Panc1 (cell line): ENCODE results near the gene INPP5A. TPM values are rescaled to one million over a fixed set of nuclear protein-coding genes. Genes with fewer than 3 reads are reported as not detected.

Experiments
- ATAC-seq: fragments of 200-7000 bp; cut with Tn5 transposase; 2 replicates; pipeline ENCODE4 v1.9.1; 2020; ENCODE audit warnings: mild to moderate bottlenecking, moderate library complexity
- BruUV-seq: library from RNA; stranded (reverse); fragments of 400-500 nt; replicated peaks from 2 replicates; lab custom pipeline; 2021; lab: Mats Ljungman, UMichigan
- CTCF ChIA-PET: fragments of 300-600 bp; sonication (Branson Sonifier 250); formaldehyde crosslinking; loops from one replicate; lab custom pipeline; 2022; ENCODE audit warnings: antibody characterized with exemption; lab: Charles Lee
- POLR2A ChIA-PET: fragments of 300-600 bp; sonication (Branson Sonifier 250); formaldehyde crosslinking; loops from one replicate; lab custom pipeline; 2022; ENCODE audit warnings: antibody characterized with exemption; lab: Charles Lee
- DNase-seq: peaks from one replicate; pipeline ENCODE4 v3.0.0-alpha.2; 2010; ENCODE audit warnings: low read depth, low spot score
- H3K27ac ChIP-seq: 2 replicates; pipeline ENCODE4 v1.5.1; 2011; ENCODE audit warnings: mild to moderate bottlenecking, low read length, inconsistent platforms
- H3K27me3 ChIP-seq: fragments of 200-500 bp; sonication (Bioruptor generic); 2 replicates; pipeline ENCODE4 v1.6.0; 2014; ENCODE audit warnings: low read length, inconsistent platforms; ENCODE audit not compliant: control insufficient read depth, insufficient read depth
- H3K36me3 ChIP-seq: fragments of 200-500 bp; sonication (Bioruptor generic); 2 replicates; pipeline ENCODE4 v1.5.1; 2014; ENCODE audit warnings: inconsistent platforms, mild to moderate bottlenecking, low read length, moderate library complexity; ENCODE audit not compliant: control insufficient read depth, insufficient read depth
- H3K4me1 ChIP-seq: 2 replicates; pipeline ENCODE4 v1.5.1; 2011; ENCODE audit warnings: inconsistent platforms, mild to moderate bottlenecking, low read length, moderate library complexity; ENCODE audit not compliant: control insufficient read depth, insufficient read depth
- H3K4me3 ChIP-seq, 2 experiments: 2 replicates each; pipeline ENCODE4 v1.5.1; 2011 to 2012; ENCODE audit warnings: low read depth in 2 of 2, low read length in 2 of 2, mild to moderate bottlenecking in 2 of 2, inconsistent platforms in 1 of 2, moderate library complexity in 1 of 2
- H3K9me3 ChIP-seq: fragments of 200-500 bp; sonication (Bioruptor generic); 2 replicates; pipeline ENCODE4 v1.5.1; 2014; ENCODE audit warnings: low read depth, mild to moderate bottlenecking, inconsistent platforms, low read length, moderate library complexity; ENCODE audit not compliant: control insufficient read depth, insufficient read depth
- CTCF ChIP-seq: fragments of 450-650 bp; IDR thresholded peaks from 2 replicates; pipeline ENCODE4 v1.5.1; 2017; ENCODE audit warnings: mild to moderate bottlenecking
- POLR2AphosphoS5 ChIP-seq: IDR thresholded peaks from 2 replicates; pipeline ENCODE4 v1.6.1; 2012; ENCODE audit warnings: mild to moderate bottlenecking, low read depth, low read length, moderate library complexity
- REST ChIP-seq, 2 experiments: IDR thresholded peaks; 2 replicates each; pipeline ENCODE4 v1.6.1; 2011 to 2012; ENCODE audit warnings: low read depth in 2 of 2, control low read depth in 1 of 2, low read length in 1 of 2, mild to moderate bottlenecking in 1 of 2, moderate library complexity in 1 of 2; ENCODE audit not compliant: insufficient read depth in 1 of 2
- SIN3A ChIP-seq: IDR thresholded peaks from 2 replicates; pipeline ENCODE4 v1.6.1; 2012; ENCODE audit warnings: low read depth, mild to moderate bottlenecking, low read length, moderate library complexity, borderline replicate concordance; ENCODE audit not compliant: insufficient read depth
- TCF7L2 ChIP-seq: IDR thresholded peaks from 2 replicates; pipeline ENCODE4 v1.6.1; 2011; ENCODE audit warnings: mild to moderate bottlenecking, low read depth, low read length, inconsistent platforms
- in situ Hi-C: cut with HindIII; loops from 2 replicates; pipeline ENCODE4 v1.10.0; 2016; ENCODE audit warnings: low sequenced_read_pairs, low pct_unique_long_range_greater_than_20kb
- intact Hi-C: fragments of 100-400 bp; cut with micrococcal nuclease; formaldehyde crosslinking; loops from one replicate; pipeline ENCODE4 v1.10.0; 2022; ENCODE audit not compliant: unreplicated experiment
- total RNA-seq: library from RNA; stranded (reverse); gene quantifications from one replicate; pipeline ENCODE4 v1.2.1, GENCODE V29; 2021; ENCODE audit not compliant: unreplicated experiment

The INPP5A gene
- total RNA-seq, 1 experiment from 2014 or later, result 60.0 TPM

GRCh38 chr10:132636358-132636757 lies 98.8 kb downstream of the INPP5A start:
- Histone ChIP-seq H3K36me3 (no peaks in the 10 kb centered on the region), H3K27me3 (no peaks in the 10 kb centered on the region), H3K4me3 (no peak overlapping the region), H3K9me3 (no peaks in the 10 kb centered on the region), H3K27ac (no peak overlapping the region), H3K4me1 (peaks cover 10% of the 10 kb centered on the region)
- ChIA-PET POLR2A (no interaction called here), CTCF (no interaction called here)
- ATAC-seq (no peak), DNase-seq (no peak)
- intact Hi-C loops, result no loop called here
- in situ Hi-C loops, result no loop called here
- BruUV-seq, result no TSS peak
- TF ChIP-seq REST (IDR thresholded peaks at IDR 0.05; ENCODE audit: insufficient read depth in 1 of 2, low read depth in 2 of 2, low read length in 1 of 2) (no peak), TCF7L2 (no peak), CTCF (no peak), SIN3A (no peak), POLR2AphosphoS5 (no peak)

GRCh38 chr10:132637477-132638129 lies 100.0 kb downstream of the INPP5A start:
- DNase-seq (peak; percentile 56), ATAC-seq (peak; percentile 90)
- no peak for TF ChIP-seq SIN3A
- peak; percentile 87 for TF ChIP-seq CTCF
- Histone ChIP-seq H3K4me3 (peak overlapping the region in 1 of 2 experiments; percentile 2; a peak in 1 of 4 replicates), H3K4me1 (peaks cover 10% of the 10 kb centered on the region), H3K9me3 (no peaks in the 10 kb centered on the region), H3K27ac (no peak overlapping the region), H3K36me3 (no peaks in the 10 kb centered on the region), H3K27me3 (no peaks in the 10 kb centered on the region)
- CTCF ChIA-PET, result no interaction called here
- no TSS peak for BruUV-seq
- POLR2A ChIA-PET, result no interaction called here
- intact Hi-C loops (loop anchor here (1.0 kb wide), 1 partner anchor 179 kb away; no protein-coding TSS in a partner anchor), in situ Hi-C loops (no loop called here)
